ENCODE results near the gene PCYT2. TPM values are rescaled to one million over a fixed set of nuclear protein-coding genes. Genes with fewer than 3 reads are reported as not detected.

The PCYT2 gene
- total and polyA plus RNA-seq, 2 donors (not counting 3 experiments of a cell fraction or from before 2014, with no cell fraction given) = 52.0 to 57.1 TPM

DNA sequence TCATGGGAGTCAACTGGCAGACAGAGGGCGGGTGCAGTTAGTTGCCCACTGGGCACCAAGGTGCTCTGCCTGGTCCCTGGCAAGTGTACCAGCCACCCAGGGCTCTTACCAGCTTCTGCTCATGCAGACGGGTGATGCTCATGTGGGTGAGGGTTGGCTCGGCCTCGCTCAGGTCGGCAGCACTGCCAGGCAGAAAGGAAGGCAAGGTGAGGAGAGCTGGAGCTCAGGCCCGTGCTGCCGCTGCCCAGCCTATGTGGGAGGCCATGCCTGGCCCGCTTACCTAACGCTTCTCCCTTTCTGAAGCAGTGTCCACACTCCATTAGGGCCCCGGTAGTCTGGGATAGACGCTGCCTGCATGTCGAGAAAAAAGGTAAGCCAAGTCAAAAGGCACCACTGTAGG, 4.1 kb upstream of the PCYT2 start:
- Histone ChIP-seq H3K9me3 (replicated peaks; ENCODE audit: control insufficient read depth, insufficient read depth, low read length) (no peaks in the 10 kb centered on the region), H4K20me1 (replicated peaks; ENCODE audit: control insufficient read depth, extremely low read depth, insufficient read depth, low read length) (no peaks in the 10 kb centered on the region), H3K4me1 (ENCODE audit: control insufficient read depth, extremely low read depth, insufficient read depth, low read length) (peaks cover 9% of the 10 kb centered on the region), H2AFZ (ENCODE audit: low read depth, low read length) (no peak overlapping the region), H3K9ac (replicated peaks; ENCODE audit: extremely low read depth, insufficient read depth, low read length) (no peak overlapping the region), H3K9me1 (replicated peaks; ENCODE audit: control insufficient read depth, extremely low read depth, insufficient read depth, low read length) (no peaks in the 10 kb centered on the region), H3K36me3 (ENCODE audit: control insufficient read depth in 2 of 2, extremely low read depth in 1 of 2, insufficient read depth in 2 of 2, low read length in 2 of 2) (peaks cover 7 to 33% of the 10 kb centered on the region in 2 experiments), H3K27ac (ENCODE audit: insufficient read depth, low read depth, low read length) (no peak overlapping the region), H3K79me2 (ENCODE audit: control insufficient read depth, insufficient read depth, low read length) (peaks cover 16% of the 10 kb centered on the region), H3K4me3 (replicated peaks in 1 of 3; ENCODE audit: insufficient read depth in 1 of 3, low read depth in 1 of 3, low read length in 3 of 3) (no peak overlapping the region), H3K4me2 (ENCODE audit: insufficient read depth, low read length) (no peak overlapping the region), H3K27me3 (ENCODE audit: control insufficient read depth in 2 of 2, insufficient read depth in 2 of 2, low read length in 2 of 2) (no peaks in the 10 kb centered on the region)
- DNase-seq (ENCODE audit: low read depth, low spot score) (no peak), FAIRE-seq (no peak)
- intact Hi-C loops (cut with micrococcal nuclease) (no loop called here), dilution Hi-C loops (cut with MboI; ENCODE audit: extremely low pct_ligation_motif_present, low sequenced_read_pairs) (no loop called here)
- TF ChIP-seq, protein P1, sequence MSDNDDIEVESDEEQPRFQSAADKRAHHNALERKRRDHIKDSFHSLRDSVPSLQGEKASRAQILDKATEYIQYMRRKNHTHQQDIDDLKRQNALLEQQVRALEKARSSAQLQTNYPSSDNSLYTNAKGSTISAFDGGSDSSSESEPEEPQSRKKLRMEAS (IDR thresholded peaks at IDR 0.05; ENCODE audit: insufficient read depth, insufficient read length) = no peak
- TF ChIP-seq FOS (IDR thresholded peaks at IDR 0.05; ENCODE audit: borderline replicate concordance, insufficient read depth, low read length) (no peak), POLR2A (IDR thresholded peaks at IDR 0.05; ENCODE audit: low read depth, low read length) (no peak), MYC (IDR thresholded peaks at IDR 0.05; ENCODE audit: low read depth, low read length) (no peak), GATA2 (IDR thresholded peaks at IDR 0.05; ENCODE audit: insufficient read depth, insufficient read length, low read depth, low read length) (no peak), JUN (IDR thresholded peaks at IDR 0.05; ENCODE audit: borderline replicate concordance, insufficient read depth, insufficient read length, low read depth) (no peak)
- POLR2A ChIA-PET = no interaction called here
- BruUV-seq (replicated peaks) = no TSS peak
- CTCF ChIA-PET = no interaction called here

DNA sequence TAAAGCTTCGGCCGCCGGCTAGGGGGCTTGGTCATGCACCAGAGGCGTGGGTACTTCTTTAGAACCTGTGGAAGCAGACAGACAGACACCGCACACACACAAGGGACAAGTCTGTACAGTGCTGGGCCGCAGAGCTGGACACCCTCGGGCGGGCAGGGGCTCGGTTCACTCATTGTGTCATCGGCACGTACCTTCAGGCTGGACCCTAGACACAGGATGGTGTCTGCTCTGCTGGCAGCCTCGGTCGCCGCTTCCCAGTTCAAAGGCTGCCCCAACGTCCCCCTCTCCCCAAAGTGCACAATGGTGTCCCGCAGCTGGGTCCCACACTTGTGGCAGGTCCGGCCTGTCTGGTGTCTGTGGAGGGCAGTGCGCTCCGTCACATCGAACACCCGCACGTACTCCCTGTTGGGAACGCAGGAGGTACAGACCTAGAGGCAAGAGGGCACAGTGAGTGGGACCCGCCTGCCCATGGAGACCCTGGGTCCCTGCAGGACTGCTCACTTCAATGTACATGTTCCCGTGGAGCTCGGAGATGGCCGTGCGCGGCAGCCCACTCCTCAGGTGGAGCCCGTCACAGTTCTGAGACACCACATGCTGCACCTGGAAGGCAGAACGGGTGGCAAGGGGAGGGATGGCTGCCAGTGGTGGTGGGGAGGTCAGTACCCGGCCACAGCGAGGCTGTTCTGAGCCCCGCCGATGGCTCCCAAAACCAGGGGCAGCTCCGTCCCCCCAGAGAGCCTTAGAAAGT, 3.1 kb upstream of the PCYT2 start:
- H3K4me3 ChIP-seq (replicated peaks in 1 of 3; ENCODE audit: insufficient read depth in 1 of 3, low read depth in 1 of 3, low read length in 3 of 3) = no peak overlapping the region
- POLR2A ChIA-PET = no interaction called here
- TF ChIP-seq JUN (IDR thresholded peaks at IDR 0.05; ENCODE audit: borderline replicate concordance, insufficient read depth, insufficient read length, low read depth) (no peak), POLR2A (IDR thresholded peaks at IDR 0.05; ENCODE audit: low read depth, low read length) (no peak), EZH2 (IDR thresholded peaks at IDR 0.05; ENCODE audit: borderline replicate concordance, low read depth, low read length, severe bottlenecking) (no peak), GATA2 (IDR thresholded peaks at IDR 0.05; ENCODE audit: insufficient read depth, insufficient read length, low read depth, low read length) (no peak), MYC (IDR thresholded peaks at IDR 0.05; ENCODE audit: low read depth, low read length) (no peak), POLR2AphosphoS5 (IDR thresholded peaks at IDR 0.05; ENCODE audit: insufficient read depth, low read depth, low read length) (no peak), FOS (IDR thresholded peaks at IDR 0.05; ENCODE audit: borderline replicate concordance, insufficient read depth, low read length) (no peak)
- TF ChIP-seq, protein P1 (IDR thresholded peaks at IDR 0.05; ENCODE audit: insufficient read depth, insufficient read length) = no peak
- TF ChIP-seq, protein P2, sequence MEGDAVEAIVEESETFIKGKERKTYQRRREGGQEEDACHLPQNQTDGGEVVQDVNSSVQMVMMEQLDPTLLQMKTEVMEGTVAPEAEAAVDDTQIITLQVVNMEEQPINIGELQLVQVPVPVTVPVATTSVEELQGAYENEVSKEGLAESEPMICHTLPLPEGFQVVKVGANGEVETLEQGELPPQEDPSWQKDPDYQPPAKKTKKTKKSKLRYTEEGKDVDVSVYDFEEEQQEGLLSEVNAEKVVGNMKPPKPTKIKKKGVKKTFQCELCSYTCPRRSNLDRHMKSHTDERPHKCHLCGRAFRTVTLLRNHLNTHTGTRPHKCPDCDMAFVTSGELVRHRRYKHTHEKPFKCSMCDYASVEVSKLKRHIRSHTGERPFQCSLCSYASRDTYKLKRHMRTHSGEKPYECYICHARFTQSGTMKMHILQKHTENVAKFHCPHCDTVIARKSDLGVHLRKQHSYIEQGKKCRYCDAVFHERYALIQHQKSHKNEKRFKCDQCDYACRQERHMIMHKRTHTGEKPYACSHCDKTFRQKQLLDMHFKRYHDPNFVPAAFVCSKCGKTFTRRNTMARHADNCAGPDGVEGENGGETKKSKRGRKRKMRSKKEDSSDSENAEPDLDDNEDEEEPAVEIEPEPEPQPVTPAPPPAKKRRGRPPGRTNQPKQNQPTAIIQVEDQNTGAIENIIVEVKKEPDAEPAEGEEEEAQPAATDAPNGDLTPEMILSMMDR (IDR thresholded peaks at IDR 0.05; ENCODE audit: extremely low read depth in 1 of 2, insufficient read depth in 1 of 2, low read depth in 1 of 2, low read length in 2 of 2) = no peak
- intact Hi-C loops (cut with micrococcal nuclease) (no loop called here), dilution Hi-C loops (cut with MboI; ENCODE audit: extremely low pct_ligation_motif_present, low sequenced_read_pairs) (no loop called here)
- no peaks in the 10 kb centered on the region for H3K9me1 ChIP-seq (replicated peaks; ENCODE audit: control insufficient read depth, extremely low read depth, insufficient read depth, low read length)
- H3K4me1 ChIP-seq (ENCODE audit: control insufficient read depth, extremely low read depth, insufficient read depth, low read length) = peaks cover 12% of the 10 kb centered on the region
- H3K9ac ChIP-seq (replicated peaks; ENCODE audit: extremely low read depth, insufficient read depth, low read length) = no peak overlapping the region
- FAIRE-seq (no peak), DNase-seq (ENCODE audit: low read depth, low spot score) (no peak)
- CTCF ChIA-PET = no interaction called here
- H3K9me3 ChIP-seq (replicated peaks; ENCODE audit: control insufficient read depth, insufficient read depth, low read length) = no peaks in the 10 kb centered on the region
- no peak overlapping the region for H2AFZ ChIP-seq (ENCODE audit: low read depth, low read length)
- peaks cover 9% of the 10 kb centered on the region for H3K79me2 ChIP-seq (ENCODE audit: control insufficient read depth, insufficient read depth, low read length)
- H3K36me3 ChIP-seq (ENCODE audit: control insufficient read depth in 2 of 2, extremely low read depth in 1 of 2, insufficient read depth in 2 of 2, low read length in 2 of 2) = peaks cover 7 to 27% of the 10 kb centered on the region in 2 experiments
- no peaks in the 10 kb centered on the region for H4K20me1 ChIP-seq (replicated peaks; ENCODE audit: control insufficient read depth, extremely low read depth, insufficient read depth, low read length)
- no peak overlapping the region for H3K4me2 ChIP-seq (ENCODE audit: insufficient read depth, low read length)
- no peak overlapping the region for H3K27ac ChIP-seq (ENCODE audit: insufficient read depth, low read depth, low read length)
- no peaks in the 10 kb centered on the region for H3K27me3 ChIP-seq (ENCODE audit: control insufficient read depth in 2 of 2, insufficient read depth in 2 of 2, low read length in 2 of 2)
- no TSS peak for BruUV-seq (replicated peaks)

Measured in endothelial cell of umbilical vein (primary cell).